ENCODE data around the gene LMX1B.

DNA sequence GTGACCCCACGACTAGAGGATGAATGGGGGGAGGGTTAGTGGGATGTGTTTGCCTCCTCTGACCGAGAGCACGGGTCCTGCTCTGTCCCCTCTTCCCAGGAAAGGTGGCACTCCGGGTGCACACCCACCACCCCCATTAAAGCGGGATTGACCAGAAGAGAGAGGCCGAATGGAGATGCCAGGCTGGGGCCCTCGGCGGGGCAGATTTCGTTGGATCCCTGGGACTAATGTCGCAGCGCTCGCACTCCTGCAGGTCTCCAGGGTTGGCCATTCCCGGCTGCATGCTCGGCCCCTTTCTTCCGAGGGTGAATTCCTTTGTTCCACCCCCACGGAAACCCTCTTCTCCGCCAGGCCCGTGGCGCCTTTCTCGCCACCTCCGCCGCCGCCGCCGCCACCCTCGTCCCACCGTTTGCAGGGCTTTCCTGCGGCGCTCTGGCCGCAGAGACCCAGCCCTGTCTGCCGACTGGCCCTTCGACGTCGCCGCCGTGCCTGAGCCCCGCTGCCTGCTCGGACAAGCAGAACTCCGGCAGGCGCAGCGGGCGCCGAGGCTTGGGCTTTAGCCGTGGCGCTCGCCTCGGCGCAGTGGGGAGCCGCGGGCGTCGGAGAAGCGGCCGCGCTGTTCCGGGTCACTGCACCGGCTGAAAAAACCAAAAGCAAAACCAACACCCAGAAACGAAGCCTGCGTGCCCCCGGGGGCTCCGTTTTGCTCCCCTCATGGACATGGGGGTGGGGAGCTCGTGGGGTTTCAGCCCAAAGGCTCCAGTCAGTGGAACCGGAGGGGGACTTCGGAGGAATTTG, 11.8 kb downstream of the LMX1B start:
- TF ChIP-seq, protein P1, sequence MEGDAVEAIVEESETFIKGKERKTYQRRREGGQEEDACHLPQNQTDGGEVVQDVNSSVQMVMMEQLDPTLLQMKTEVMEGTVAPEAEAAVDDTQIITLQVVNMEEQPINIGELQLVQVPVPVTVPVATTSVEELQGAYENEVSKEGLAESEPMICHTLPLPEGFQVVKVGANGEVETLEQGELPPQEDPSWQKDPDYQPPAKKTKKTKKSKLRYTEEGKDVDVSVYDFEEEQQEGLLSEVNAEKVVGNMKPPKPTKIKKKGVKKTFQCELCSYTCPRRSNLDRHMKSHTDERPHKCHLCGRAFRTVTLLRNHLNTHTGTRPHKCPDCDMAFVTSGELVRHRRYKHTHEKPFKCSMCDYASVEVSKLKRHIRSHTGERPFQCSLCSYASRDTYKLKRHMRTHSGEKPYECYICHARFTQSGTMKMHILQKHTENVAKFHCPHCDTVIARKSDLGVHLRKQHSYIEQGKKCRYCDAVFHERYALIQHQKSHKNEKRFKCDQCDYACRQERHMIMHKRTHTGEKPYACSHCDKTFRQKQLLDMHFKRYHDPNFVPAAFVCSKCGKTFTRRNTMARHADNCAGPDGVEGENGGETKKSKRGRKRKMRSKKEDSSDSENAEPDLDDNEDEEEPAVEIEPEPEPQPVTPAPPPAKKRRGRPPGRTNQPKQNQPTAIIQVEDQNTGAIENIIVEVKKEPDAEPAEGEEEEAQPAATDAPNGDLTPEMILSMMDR (IDR thresholded peaks at IDR 0.05) = no peak
- TF ChIP-seq SIN3A (IDR thresholded peaks at IDR 0.05; ENCODE audit: borderline replicate concordance, insufficient read depth, low read depth, low read length) = no peak
- TF ChIP-seq, protein P2, sequence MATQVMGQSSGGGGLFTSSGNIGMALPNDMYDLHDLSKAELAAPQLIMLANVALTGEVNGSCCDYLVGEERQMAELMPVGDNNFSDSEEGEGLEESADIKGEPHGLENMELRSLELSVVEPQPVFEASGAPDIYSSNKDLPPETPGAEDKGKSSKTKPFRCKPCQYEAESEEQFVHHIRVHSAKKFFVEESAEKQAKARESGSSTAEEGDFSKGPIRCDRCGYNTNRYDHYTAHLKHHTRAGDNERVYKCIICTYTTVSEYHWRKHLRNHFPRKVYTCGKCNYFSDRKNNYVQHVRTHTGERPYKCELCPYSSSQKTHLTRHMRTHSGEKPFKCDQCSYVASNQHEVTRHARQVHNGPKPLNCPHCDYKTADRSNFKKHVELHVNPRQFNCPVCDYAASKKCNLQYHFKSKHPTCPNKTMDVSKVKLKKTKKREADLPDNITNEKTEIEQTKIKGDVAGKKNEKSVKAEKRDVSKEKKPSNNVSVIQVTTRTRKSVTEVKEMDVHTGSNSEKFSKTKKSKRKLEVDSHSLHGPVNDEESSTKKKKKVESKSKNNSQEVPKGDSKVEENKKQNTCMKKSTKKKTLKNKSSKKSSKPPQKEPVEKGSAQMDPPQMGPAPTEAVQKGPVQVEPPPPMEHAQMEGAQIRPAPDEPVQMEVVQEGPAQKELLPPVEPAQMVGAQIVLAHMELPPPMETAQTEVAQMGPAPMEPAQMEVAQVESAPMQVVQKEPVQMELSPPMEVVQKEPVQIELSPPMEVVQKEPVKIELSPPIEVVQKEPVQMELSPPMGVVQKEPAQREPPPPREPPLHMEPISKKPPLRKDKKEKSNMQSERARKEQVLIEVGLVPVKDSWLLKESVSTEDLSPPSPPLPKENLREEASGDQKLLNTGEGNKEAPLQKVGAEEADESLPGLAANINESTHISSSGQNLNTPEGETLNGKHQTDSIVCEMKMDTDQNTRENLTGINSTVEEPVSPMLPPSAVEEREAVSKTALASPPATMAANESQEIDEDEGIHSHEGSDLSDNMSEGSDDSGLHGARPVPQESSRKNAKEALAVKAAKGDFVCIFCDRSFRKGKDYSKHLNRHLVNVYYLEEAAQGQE (IDR thresholded peaks at IDR 0.05; ENCODE audit: insufficient read depth in 1 of 2, low read depth in 2 of 2, low read length in 1 of 2) = no peak
